HG03432 (cell line): Measurements from ENCODE around the gene CCL1.

Experiments
- ATAC-seq: cut with Tn5 transposase; IDR thresholded peaks from one replicate; pipeline ENCODE4 v1.9.1; 2021; ENCODE audit warnings: mild to moderate bottlenecking, moderate library complexity; ENCODE audit not compliant: unreplicated experiment

The CCL1 gene, protein sequence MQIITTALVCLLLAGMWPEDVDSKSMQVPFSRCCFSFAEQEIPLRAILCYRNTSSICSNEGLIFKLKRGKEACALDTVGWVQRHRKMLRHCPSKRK

DNA sequence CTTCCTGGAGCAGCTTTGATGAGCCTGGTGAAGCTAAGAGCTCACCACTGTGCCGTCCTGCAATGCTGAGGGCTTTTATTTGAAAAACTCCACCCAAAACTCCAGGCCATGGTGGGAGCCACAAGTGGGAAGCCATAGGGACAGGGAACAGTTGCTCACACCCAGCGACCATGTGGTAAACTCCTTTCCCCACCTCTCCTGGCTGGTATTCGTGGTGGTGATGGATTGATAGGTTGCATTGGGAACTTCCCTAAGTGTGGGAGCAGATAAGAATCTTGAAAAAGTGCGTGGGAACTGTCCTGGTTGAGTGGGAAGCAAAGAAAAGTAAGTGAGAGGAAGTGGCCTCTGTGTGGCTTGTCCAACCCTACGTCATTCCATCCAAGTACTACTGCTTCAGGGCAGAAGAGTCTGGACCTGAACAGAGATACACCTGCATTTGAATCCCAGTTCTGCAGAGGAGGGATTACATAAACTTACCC lies at the start of gene CCL1:
Gene CCL1 (minus strand): TSS at position 51 of the 479 bp plus-strand sequence. CDS start 72 bp downstream, outside the sequence.
- no peak for ATAC-seq

DNA sequence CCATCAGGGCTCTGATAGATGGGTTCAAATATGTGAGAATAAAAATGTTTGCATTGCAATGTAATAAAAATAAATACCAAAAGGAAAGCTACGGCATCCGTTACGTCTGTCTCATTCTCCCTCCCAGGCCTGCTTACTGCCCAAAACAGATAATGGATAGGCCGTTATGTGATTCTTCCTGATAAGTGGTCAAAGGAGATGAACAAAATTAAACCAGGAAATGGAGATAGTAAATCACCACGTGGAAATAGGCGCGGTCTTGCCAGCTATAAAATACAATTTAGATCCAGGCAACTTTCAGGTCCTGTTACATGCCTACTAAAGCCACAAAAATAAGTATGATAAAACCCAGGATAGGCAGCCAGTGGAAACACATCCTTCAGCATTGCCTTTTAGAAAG lies 49.5 kb upstream of the CCL1 start:
- ATAC-seq: no peak

DNA sequence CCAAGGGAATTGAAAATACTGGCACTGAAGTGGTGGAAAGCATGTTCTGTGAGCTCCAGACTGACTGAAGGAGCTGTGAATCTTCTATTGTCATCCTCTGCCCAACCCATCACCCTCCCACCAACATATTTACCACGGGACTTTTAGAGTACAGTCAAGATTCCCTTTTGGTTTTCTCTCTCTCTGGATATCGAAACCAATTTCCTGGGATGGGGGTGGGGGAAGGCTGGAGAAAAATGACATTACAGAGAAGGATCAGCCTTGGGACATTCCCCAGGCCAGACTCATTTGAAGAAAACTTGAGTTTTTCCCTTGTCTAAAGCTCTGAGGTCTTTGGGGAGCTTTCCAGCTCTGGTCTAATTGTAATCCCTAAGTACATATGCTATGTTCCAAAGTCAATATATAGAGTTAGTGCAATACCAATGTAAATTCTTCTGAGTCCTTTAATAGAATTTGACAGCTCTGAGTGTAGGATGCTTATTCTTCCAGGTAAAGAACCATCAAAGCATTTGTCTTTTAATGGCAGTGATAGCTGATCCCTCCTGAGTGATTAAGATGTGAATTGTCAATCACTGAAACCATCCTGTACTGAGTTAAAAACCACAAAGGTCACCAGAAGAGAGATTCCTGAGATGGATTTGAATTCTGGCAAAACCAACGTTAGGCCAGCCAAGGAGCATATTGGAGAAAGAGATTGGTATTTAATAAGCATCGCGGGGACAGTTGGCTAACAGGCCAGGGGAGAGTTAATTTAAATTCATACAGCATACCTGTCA lies 48.8 kb upstream of the CCL1 start:
- no peak for ATAC-seq

DNA sequence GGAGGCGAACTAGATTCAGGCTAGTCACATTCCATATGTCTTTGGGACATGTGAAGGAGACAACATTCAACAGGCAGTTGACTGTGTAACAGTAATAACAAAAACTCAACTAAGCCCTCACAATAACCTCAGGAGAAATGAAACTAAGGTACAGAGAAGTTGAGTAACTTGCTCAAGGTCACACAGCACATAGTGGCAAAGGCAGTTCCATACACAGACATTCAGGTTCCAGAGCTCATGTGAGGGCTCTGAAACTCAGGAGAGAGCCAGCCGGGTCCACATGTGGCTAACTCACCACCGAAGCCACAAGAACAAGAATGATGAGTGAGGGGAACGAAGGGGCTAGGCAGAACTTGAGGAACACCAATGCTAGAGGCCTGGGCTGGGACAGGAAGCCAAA lies 46.3 kb upstream of the CCL1 start:
- ATAC-seq: no peak

DNA sequence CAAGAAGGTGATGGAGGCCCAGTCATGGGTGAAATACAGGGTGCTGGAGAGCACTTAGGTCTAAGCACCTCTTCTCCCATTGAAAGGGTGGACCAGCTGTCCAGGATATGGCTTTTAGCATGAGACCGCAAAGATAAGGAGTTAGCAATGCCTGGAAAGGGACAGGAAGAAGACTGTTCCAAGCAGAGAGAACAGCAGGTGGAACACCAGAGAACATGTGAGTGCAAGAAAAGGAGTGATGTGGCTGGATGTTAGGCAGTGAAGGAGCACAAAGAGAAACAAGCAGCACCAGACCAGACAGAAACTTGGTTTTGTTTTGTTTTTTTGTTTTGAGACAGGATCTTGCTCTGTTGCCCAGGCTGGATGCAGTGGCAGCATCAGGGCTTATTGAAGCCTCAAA lies 45.4 kb upstream of the CCL1 start:
- ATAC-seq: no peak

DNA sequence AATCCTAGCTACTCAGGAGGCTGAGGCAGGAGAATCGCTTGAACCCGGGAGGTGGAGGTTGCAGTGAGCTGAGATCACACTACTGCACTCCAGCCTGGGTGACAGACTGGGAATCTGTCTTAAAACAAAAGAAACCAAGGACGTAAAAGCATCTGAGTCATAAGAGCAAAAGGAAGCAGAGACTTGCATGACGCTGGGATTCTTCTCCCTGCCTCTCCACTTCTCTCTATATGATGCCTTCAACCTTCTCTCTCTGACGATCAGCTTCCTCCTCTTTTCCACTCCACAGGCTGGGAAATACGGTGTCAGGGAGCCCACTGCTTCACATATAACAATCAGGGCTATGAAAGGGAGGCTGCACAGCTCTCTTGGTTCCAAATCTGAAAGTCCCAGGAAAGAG lies 43.2 kb upstream of the CCL1 start:
- no peak for ATAC-seq

DNA sequence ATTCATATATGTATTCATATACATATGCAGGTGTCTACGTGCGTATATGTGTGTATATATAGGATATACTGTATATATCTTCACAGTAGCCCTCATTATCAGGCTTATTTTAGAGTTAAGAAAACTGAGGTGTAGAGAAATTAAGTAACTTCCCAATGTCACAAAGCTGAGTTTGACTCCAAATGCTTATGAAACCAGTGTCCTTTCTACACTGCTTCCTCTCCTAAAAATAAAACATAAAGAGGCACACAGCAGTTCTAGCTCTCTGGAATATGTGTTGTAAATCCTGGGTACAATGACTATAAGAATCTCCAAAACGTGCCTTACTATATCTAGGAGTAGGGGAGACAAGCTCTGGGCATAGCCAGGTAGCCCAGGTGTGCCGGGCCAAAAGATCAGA lies 40.0 kb upstream of the CCL1 start:
- ATAC-seq: no peak

DNA sequence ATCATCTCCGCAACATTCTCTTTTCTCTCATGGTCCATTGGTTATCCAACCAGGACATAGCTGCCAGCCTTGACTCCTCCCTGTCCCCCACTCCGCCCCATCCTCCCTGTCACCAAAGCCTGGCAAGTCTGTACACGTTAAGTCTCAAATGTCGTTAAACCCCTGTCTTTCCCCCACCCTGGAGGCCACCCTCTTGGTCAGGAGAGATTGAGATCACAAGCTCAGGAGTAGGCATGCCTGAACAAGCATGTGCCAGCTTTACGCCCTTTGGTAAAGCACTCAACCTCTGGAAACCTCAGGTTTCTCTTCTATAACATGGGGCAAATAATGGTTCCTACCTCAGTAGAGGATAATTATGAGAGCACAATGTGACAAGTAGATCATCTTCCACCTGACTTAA lies 38.1 kb upstream of the CCL1 start:
- no peak for ATAC-seq

DNA sequence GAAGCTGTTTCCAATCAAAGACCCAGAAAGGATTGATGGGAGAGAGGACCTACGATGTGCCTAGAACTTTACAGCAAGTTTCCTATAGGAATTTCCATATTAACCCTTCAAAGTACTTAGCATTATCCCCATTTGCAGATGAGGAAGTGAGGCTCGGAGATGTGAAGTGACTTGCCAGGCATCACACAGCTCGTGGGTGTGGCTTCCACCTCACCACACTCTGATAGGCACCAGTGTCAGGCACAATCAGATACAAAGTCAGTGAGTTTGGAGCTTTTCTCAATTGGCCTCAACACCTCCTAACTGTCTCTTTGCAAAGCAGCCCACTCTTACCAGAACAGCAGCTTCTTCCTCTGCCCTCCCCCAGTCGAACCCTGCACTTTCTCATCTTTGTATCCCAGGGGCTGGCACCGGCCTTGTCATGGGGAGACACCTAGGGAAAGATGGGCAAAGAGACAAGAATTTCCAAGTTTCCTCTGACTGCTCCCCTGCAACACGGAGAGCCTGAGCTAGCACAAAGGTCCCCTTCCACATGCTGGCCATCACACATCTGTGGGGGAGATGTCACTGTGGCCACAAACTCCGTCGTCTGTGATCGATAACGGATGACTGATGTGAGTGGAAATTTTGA lies 37.4 kb upstream of the CCL1 start:
- no peak for ATAC-seq

DNA sequence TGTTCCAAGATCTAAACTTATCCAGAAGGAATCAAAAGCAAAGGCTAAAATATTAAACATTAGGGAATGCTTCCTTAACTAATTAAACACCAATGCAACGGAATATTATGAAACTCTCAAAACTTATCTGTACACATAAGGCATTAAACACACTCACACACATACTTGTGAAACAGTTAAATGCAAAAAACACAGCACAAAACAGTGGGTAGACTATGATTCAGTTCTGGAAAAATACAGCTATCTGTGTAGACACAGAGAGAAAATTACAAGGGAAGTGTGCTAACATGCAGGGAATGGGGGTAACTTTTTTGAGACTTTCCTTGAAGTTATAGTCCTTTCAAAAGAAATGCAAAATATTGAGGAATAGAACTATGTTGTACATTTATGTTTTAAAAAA lies 36.7 kb upstream of the CCL1 start:
- no peak for ATAC-seq

DNA sequence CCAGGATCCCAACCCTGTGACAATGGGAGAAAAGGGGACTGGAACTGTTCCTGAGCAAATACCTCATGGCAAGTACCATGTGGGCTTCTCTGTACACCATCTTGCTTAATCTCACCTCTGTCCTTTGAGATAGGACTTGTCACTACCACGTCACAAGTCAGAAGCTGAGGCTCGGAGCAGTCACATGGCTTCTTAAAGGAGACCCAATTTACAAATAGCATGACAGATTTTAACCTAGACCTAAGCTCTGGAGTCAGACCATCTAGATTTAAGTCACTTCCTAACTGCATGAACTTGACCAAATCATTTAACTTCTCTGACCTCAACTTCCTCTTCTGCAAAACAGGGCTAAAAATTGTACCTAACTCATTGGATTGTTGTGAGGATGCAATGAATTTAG lies 36.0 kb upstream of the CCL1 start:
- no peak for ATAC-seq

DNA sequence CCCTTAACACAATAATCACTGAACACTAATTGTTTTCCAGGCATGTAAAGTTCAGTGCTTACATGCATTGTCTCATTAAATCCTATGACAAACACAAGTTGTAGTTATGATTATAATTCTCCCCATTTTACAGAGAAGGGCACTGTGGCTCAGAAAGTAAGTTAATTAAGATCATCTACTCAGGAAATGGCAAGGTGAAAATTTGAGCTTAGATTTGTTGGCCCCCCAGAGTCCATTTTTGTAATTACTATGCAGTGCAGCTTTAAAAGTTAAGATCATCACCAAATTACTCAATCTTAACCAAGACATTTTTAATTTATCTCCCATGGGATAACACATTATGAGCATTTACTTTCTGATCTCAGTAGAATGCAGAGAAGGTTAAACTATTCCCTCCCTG lies 34.2 kb upstream of the CCL1 start:
- no peak for ATAC-seq

DNA sequence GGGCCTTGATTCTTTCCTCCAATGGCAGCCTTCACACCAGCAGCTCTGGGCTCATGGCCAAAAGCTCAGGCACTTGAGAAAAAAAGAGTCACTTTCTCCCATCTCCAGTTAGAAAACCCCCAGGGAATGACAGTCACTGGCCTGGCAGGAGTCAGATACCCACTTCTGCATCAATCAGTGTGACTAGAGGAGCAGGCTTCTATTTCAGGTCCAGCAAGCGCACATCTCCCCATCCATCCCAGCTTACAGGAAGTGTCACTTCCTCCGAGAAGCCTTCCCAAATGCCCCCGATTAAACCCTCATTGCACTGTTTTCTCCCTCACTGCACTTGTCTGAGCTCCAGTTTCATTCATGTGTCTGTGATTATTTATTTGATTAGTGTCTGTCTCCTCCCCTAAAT lies 30.4 kb upstream of the CCL1 start:
- no peak for ATAC-seq

DNA sequence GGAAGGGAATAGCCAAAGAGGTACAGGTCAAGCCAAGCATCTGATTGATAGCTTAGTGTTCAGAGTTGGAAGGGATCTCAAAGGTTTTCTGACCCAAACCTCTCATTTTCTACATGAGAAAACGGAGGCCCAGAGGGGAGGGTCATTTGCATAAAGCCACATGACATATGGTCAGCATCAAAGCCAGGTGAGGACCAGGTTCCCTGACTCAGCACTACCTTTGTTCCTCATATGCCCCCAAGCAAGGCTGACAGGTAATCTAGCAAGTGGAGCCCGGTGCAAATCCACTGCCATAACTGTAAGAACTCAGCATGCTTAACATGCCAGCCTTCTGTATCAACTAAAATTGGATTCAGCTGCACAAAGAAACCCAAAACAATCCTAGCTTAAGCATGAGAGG lies 28.2 kb upstream of the CCL1 start:
- no peak for ATAC-seq

DNA sequence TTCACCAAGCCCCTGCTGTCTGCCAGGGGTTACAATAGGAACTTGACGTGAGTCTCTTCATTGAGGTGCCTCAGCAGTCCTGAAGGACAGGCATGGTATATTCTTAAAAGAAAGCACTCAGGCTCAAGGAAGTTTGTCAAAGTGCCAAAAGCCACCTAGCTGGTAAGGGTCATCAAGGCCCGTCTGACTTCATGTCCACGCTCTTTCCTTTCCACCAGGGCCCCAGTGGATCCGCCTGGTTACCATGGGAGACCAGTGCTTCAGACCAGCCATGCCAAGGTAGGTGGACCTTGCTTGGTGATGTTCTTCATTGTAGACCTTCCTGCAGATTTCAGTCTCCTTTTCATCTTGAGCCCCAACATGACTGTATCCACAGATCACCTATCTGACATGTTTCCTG lies 27.6 kb upstream of the CCL1 start:
- no peak for ATAC-seq

DNA sequence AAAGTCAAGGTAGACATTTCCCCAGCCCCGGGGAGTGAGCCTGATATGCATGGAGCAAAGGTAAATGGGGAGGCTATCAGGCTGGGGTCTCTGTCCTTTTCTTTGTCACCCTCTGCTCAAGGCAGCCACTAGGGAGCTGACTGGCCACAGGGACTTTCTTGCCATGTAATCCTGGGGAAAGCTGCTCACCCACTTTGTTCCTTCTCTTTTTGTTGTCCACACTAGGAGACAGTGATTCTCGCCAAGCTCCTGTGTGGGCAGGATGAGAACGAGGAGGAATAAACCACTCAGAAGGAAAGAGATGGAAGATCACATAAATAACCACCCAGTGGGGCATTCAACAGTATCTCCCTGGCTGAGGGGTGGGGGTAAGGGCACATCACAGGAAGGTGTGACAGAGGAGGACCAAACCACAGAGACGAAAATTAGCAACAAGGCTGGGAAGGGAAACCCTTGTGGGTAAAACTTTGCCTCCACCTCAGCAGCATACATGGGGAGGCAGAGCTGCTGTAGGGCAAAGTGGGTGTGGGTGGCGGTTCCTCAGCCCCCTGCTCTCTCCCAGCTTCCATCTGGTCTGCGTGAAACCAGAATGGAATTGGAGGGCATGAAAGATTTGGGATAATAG lies 26.2 kb upstream of the CCL1 start:
- no peak for ATAC-seq

DNA sequence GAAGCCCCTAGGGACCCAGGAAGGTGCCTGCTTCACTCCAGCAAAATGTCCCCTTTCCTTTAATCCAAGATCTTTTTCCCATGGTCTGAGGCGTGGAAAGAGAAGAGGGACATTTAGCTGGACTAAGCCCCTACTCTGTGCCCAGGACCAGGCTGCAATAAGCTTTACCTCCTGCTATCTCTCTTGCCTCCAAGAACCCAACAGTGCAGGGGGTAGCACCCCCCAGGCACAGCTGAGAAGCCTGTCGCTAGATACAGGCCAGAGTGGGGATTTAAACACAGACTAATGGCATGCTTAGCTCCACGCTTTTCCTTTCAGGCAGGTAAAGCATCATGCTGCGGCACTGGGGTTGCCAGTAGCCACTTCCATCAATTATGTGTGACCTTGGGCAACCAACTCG lies 24.5 kb upstream of the CCL1 start:
- ATAC-seq: no peak

DNA sequence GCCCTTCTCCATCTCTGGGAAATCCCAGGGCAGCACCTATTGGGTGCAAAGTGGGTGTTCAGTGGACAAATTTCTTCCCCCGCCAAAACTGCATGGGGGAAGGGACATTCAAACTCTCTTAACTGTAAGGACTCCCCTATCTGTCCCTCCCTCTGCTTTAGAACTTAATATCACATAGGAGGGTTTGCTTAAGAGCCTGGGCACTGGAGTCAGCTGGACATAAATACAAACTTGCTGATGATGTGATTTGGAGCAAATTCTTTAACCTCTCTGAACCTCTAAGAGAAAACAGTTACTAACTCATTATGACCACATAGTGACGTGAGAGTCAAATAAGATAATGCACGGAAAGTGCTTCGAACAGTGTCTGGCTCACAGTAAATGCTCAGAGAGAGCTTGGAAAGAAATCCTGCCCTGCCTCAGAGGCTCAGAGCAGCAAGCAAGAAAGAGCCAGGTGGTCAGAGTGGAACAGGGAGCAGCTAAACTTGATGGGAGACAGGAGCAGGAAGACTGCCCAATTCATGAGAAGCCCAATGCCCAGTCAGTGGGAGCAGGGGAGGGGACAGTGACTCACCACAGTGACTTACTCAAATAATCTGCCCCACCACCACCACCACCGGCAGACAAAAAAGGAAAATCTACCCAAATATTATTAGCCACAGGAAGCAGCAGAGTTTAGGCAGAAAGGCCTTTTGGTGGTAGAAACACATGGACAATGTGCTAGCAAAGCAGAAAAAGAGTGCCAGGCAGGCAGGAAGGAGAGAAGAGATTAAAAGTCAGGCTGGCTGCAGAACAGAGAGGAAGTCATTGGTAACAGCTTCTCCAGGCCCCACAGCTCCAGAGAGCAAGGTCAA lies 23.9 kb upstream of the CCL1 start:
- no peak for ATAC-seq

DNA sequence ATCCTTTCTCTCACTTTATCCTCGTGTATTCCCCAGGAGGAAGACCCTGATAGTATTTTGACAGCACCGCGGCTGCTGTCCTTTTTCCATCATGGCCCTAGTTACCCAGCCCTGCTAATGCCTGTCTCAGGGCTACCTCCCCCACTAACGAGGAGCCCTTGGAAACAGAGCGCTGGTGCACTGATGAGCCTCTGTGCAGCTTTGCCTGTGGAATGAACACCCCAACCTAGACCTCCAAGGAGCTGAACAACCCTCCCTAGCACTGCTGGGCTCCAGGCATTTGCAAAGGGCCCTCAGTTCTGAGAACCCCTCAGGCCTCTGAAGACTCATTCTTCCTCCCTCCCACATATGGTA lies 23.3 kb upstream of the CCL1 start:
- no peak for ATAC-seq

DNA sequence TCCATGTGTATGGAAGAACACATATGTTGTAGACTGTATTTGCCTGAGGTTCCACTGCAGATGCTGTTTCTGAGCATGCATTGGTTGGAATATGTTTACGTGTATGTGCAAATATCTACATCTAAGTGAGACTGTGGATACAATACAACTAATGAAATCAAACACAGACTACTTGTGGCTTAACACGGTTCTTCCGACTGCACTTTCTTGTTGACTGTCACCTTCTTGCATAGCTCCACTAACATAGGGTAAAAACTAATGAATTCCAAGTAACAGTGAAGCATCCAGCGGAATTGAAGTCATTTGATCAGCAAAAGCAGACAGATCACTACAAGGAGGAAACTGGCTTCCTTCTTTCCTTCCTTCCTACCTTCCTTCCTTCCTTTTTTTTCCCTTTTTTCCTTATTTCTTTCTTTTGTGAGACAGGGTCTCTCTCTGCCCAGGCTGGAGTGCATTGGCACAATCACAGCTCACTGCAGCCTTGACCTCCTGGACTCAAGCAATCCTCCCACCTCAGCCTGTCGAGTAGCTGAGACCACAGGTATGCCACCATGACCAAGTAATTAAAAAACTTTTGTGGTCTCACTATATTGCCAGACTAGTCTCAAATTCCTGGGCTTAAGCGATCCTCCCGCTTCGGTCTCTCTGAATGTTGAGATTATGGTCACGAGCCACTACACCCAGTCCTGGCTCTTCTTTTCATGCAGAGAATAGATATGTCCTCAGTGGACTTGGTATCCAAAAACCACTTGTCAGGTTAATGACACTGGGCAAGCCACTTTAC lies 22.0 kb upstream of the CCL1 start:
- no peak for ATAC-seq
